Caco-2 (cell line): ENCODE measurements around the gene PPP2R3B. TPM values are rescaled to one million over a fixed set of nuclear protein-coding genes. Genes with fewer than 3 reads are reported as not detected.
"Not testable (repeated sequence)": the region's sequence is repeated elsewhere in the genome, so short reads cannot be mapped to it uniquely, and the experiment has no call there.

Experiments used
- BruUV-seq: library from RNA; stranded (reverse); fragments of 400-500 nt; replicated peaks from 2 replicates; lab custom pipeline; 2021; lab: Mats Ljungman, UMichigan
- CTCF ChIA-PET: fragments of 300-600 bp; sonication (Branson Sonifier 250); formaldehyde crosslinking; loops from one replicate; lab custom pipeline; 2022; ENCODE audit warnings: antibody characterized with exemption; lab: Charles Lee
- POLR2A ChIA-PET: fragments of 300-600 bp; sonication (Branson Sonifier 250); formaldehyde crosslinking; loops from one replicate; lab custom pipeline; 2022; ENCODE audit warnings: antibody characterized with exemption; lab: Charles Lee
- DNase-seq, 2 experiments: peaks; one replicate each; pipeline versions ENCODE4 v3.0.0 to v3.0.0-alpha.2; 2020 to 2022
- H3K27me3 ChIP-seq: replicated peaks from 2 replicates; pipeline ENCODE4 v1.6.0; 2011; ENCODE audit warnings: low read length; ENCODE audit not compliant: control insufficient read depth, insufficient read depth
- H3K36me3 ChIP-seq: 2 replicates; pipeline ENCODE4 v1.5.1; 2011; ENCODE audit warnings: low read length; ENCODE audit not compliant: control insufficient read depth, insufficient read depth
- H3K4me1 ChIP-seq: fragments of 250-450 bp; sonication (Bioruptor Pico); 2 replicates; pipeline ENCODE4 v1.5.1; 2020; ENCODE audit warnings: mild to moderate bottlenecking
- H3K4me3 ChIP-seq: 2 replicates; pipeline ENCODE4 v1.5.1; 2011; ENCODE audit warnings: low read depth, mild to moderate bottlenecking, control low read depth, low read length
- H3K9me3 ChIP-seq: fragments of 250-450 bp; sonication (Bioruptor Pico); 2 replicates; pipeline ENCODE4 v1.5.1; 2020; ENCODE audit warnings: mild to moderate bottlenecking, moderate library complexity
- H3K27ac Mint-ChIP-seq: one replicate; pipeline ENCODE4 v1.8.0; 2022; ENCODE audit warnings: mixed read lengths; ENCODE audit not compliant: unreplicated experiment
- H3K27me3 Mint-ChIP-seq: one replicate; pipeline ENCODE4 v1.8.0; 2022; ENCODE audit warnings: mixed read lengths; ENCODE audit not compliant: insufficient read depth, unreplicated experiment
- H3K36me3 Mint-ChIP-seq: one replicate; pipeline ENCODE4 v1.8.0; 2022; ENCODE audit warnings: mild to moderate bottlenecking, mixed read lengths; ENCODE audit not compliant: insufficient read depth, unreplicated experiment
- H3K4me1 Mint-ChIP-seq: one replicate; pipeline ENCODE4 v1.8.0; 2022; ENCODE audit warnings: low read depth, mixed read lengths; ENCODE audit not compliant: unreplicated experiment
- H3K4me3 Mint-ChIP-seq: one replicate; pipeline ENCODE4 v1.8.0; 2022; ENCODE audit warnings: mild to moderate bottlenecking, moderate library complexity, mixed read lengths; ENCODE audit not compliant: unreplicated experiment
- H3K9me3 Mint-ChIP-seq: one replicate; pipeline ENCODE4 v1.8.0; 2022; ENCODE audit warnings: mixed read lengths; ENCODE audit not compliant: unreplicated experiment
- CTCF ChIP-seq, 2 experiments: fragments of 200-600 bp in 1 of 2; IDR thresholded peaks; 1 replicate in 1 of 2; 2 replicates in 1 of 2; pipeline versions ENCODE4 v1.5.1 to v1.8.0; 2011 to 2022; ENCODE audit warnings: antibody characterized with exemption in 1 of 2, control low read depth in 1 of 2, inconsistent platforms in 1 of 2, low read depth in 1 of 2, low read length in 1 of 2, mild to moderate bottlenecking in 1 of 2, moderate library complexity in 1 of 2; ENCODE audit not compliant: insufficient read depth in 1 of 2, severe bottlenecking in 1 of 2, unreplicated experiment in 1 of 2
- intact Hi-C: fragments of 100-400 bp; cut with micrococcal nuclease; formaldehyde crosslinking; loops from one replicate; pipeline ENCODE4 v1.10.0; 2022; ENCODE audit not compliant: unreplicated experiment
- total RNA-seq: library from RNA; stranded (reverse); gene quantifications from 2 replicates; pipeline ENCODE4 v1.2.3, GENCODE V29; 2022

PPP2R3B gene
- total RNA-seq, 1 experiment from 2014 or later = 71.3 TPM

DNA sequence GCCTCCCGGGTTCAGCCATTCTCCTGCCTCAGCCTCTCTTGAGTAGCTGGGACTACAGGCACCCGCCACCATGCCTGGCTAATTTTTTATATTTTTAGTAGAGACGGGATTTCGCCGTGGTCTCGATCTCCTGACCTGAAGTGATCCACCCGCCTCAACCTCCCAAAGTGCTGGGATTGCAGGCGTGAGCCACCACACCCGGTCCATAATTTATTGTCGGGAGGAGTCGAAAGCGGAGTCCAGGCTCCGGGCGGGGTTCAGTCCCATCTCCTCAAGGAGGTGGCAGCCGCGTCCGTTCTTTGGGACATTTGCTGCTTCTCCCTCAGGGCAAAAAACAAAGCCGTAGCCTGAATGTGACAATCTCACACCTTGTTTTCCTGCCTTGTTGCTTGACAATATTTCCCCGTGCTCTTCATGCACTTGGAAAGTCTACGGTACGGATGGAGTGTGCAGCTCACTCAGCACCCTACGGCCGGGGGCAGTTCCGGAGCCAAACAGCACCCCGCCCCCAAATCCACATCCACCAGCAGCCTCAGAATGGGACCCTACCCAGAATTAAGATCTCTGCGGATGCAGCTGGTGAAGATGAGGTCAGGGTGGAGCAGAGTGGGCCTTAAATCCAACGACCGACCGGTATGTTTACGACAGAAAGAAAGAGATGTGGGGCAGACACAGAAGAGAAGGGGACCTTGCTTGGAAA lies 77.7 kb downstream of the PPP2R3B start:
- ChIA-PET CTCF (no interaction called here), POLR2A (no interaction called here)
- DNase-seq = no peak
- H3K36me3 ChIP-seq = peaks cover 7% of the 10 kb centered on the region
- H3K4me3 Mint-ChIP-seq = no peak overlapping the region
- peaks cover 82% of the 10 kb centered on the region for H3K36me3 Mint-ChIP-seq
- no TSS peak for BruUV-seq
- no peak overlapping the region for H3K4me3 ChIP-seq
- H3K27me3 Mint-ChIP-seq = no peaks in the 10 kb centered on the region
- TF ChIP-seq CTCF (IDR thresholded peaks at IDR 0.05; ENCODE audit: insufficient read depth in 1 of 2, low read depth in 1 of 2, low read length in 1 of 2, severe bottlenecking in 1 of 2, unreplicated experiment in 1 of 2) = no peak
- H3K4me1 Mint-ChIP-seq = no peaks in the 10 kb centered on the region
- intact Hi-C loops = no loop called here
- no peaks in the 10 kb centered on the region for H3K27me3 ChIP-seq
- no peaks in the 10 kb centered on the region for H3K9me3 ChIP-seq
- H3K9me3 Mint-ChIP-seq = no peaks in the 10 kb centered on the region
- no peak overlapping the region for H3K27ac Mint-ChIP-seq
- no peaks in the 10 kb centered on the region for H3K4me1 ChIP-seq

GRCh38 chrX:307261-308111 lies 79.2 kb downstream of the PPP2R3B start:
- TF ChIP-seq CTCF (IDR thresholded peaks at IDR 0.05; ENCODE audit: insufficient read depth in 1 of 2, low read depth in 1 of 2, low read length in 1 of 2, severe bottlenecking in 1 of 2, unreplicated experiment in 1 of 2) = no peak
- H3K9me3 ChIP-seq = no peaks in the 10 kb centered on the region
- H3K27me3 Mint-ChIP-seq = no peaks in the 10 kb centered on the region
- peaks cover 78% of the 10 kb centered on the region for H3K36me3 Mint-ChIP-seq
- ChIA-PET POLR2A (no interaction called here), CTCF (no interaction called here)
- no peak overlapping the region for H3K4me3 ChIP-seq
- intact Hi-C loops = no loop called here
- no peaks in the 10 kb centered on the region for H3K9me3 Mint-ChIP-seq
- DNase-seq = no peak
- H3K4me3 Mint-ChIP-seq = no peak overlapping the region
- H3K27me3 ChIP-seq = no peaks in the 10 kb centered on the region
- H3K36me3 ChIP-seq = peaks cover 7% of the 10 kb centered on the region
- H3K27ac Mint-ChIP-seq = no peak overlapping the region
- H3K4me1 Mint-ChIP-seq = no peaks in the 10 kb centered on the region
- BruUV-seq = no TSS peak
- no peaks in the 10 kb centered on the region for H3K4me1 ChIP-seq

DNA sequence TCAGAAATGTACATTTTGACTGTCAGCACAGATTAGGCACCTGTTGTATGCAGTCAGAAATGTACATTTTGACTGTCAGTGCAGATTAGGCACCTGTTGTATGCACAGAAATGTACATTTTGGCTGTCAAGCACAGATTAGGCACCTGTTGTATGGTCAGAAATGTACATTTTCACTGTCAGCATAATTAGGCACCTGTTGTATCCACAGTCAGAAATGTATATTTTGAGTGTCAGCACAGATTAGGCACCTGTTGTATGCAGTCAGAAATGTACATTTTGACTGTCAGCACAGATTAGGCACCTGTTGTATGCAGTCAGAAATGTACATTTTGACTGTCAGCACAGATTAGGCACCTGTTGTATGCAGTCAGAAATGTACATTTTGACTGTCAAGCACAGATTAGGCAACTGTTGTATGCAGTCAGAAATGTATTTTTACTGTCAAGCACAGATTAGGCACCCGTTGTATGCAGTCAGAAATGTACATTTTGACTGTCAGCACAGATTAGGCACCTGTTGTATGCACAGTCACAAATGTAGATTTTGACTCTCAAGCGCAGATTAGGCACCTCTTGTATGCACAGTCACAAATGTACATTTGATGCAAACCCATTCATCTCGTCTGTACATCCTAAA lies 80.0 kb downstream of the PPP2R3B start:
- H3K4me1 ChIP-seq, H3K36me3 ChIP-seq, H3K27me3 ChIP-seq, intact Hi-C loops, H3K4me3 Mint-ChIP-seq, H3K9me3 ChIP-seq, BruUV-seq, CTCF ChIA-PET, H3K27me3 Mint-ChIP-seq, DNase-seq, H3K27ac Mint-ChIP-seq, H3K9me3 Mint-ChIP-seq, POLR2A ChIA-PET, H3K4me3 ChIP-seq, H3K4me1 Mint-ChIP-seq: not testable (repeated sequence)
- H3K36me3 Mint-ChIP-seq = peaks cover 78% of the 10 kb centered on the region

DNA sequence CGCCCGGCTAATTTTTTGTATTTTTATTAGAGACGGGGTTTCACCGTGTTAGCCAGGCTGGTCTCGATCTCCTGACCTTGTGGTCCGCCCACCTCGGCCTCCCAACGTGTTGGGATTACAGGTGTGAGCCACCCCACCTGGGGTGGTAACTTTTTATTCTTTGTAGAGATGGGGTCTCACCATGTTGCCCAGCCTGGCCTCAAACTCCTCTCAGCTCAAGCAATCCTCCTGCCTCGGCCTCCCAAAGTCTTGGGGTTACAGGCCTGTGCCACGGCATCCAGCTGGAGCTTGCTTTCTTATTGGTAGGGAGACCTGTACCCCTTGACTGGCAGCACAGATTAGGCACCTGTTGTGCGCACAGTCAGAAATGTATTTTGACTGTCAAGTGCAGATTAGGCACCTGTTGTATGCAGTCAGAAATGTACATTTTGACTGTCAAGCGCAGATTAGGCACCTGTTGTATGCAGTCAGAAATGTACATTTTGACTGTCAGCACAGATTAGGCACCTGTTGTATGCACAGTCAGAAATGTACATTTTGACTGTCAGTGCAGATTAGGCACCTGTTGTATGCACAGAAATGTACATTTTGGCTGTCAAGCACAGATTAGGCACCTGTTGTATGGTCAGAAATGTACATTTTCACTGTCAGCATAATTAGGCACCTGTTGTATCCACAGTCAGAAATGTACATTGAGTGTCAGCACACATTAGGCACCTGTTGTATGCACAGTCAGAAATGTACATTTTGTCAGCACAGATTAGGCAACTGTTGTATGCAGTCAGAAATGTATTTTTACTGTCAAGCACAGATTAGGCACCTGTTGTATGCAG lies 80.7 kb downstream of the PPP2R3B start:
- H3K27ac Mint-ChIP-seq, BruUV-seq, H3K36me3 ChIP-seq, H3K4me3 Mint-ChIP-seq, DNase-seq, H3K27me3 Mint-ChIP-seq, H3K27me3 ChIP-seq, H3K9me3 ChIP-seq, H3K4me1 ChIP-seq, POLR2A ChIA-PET, H3K4me3 ChIP-seq, H3K9me3 Mint-ChIP-seq, CTCF ChIA-PET, intact Hi-C loops, H3K4me1 Mint-ChIP-seq: not testable (repeated sequence)
- peaks cover 83% of the 10 kb centered on the region for H3K36me3 Mint-ChIP-seq
